HG02938 (cell line): Measurements from ENCODE around the gene EFNA4.

Experiments used
- ATAC-seq: cut with Tn5 transposase; IDR thresholded peaks from one replicate; pipeline ENCODE4 v1.9.1; 2021; ENCODE audit warnings: mild to moderate bottlenecking, moderate library complexity; ENCODE audit not compliant: unreplicated experiment

The EFNA4 gene

DNA sequence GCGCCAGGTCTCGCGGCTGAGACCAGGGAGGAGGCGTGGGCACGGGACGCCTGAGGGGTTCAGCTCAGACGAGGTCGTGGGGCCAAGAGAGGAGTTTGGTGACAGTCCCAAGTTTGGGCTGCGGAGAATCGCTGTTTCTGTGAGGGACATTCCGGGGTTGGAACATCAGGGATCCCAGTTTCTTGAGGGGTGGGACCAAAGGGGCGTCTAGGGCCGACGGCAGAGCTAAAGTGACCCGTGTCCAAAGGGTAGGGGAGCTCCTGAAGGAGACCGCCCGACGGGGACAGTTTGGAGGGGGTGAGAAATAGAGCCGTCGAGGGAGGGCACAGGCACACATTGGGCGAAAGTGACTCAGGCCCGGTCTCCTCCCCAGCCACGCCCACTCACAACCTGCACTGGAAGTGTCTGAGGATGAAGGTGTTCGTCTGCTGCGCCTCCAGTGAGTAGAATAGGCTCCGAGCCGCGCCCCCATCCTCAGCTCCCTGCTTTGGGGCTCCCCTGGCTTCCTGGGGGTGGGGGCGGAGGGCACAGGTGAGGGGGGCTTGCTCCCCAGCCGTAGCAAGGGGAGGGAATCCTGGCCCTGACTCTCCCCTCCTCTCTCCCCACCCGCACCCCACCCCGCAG lies 22.1 kb downstream of the EFNA4 start:
- no peak for ATAC-seq

DNA sequence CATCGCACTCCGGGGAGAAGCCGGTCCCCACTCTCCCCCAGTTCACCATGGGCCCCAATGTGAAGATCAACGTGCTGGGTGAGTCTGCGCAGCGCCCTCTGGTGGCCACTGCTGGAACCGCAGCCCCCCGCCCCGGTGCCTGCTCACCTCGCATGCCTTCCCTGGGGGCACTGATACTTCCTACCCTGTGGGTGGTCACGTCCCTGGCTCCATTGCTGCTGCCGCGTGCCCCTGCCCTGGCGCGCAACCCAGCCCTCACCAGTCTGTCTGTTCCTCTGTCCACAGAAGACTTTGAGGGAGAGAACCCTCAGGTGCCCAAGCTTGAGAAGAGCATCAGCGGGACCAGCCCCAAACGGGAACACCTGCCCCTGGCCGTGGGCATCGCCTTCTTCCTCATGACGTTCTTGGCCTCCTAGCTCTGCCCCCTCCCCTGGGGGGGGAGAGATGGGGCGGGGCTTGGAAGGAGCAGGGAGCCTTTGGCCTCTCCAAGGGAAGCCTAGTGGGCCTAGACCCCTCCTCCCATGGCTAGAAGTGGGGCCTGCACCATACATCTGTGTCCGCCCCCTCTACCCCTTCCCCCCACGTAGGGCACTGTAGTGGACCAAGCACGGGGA lies 22.7 kb downstream of the EFNA4 start:
- no peak for ATAC-seq

- no peak for ATAC-seq
Measured at GRCh38 chr1:155086856-155087535, 23.5 kb downstream of the EFNA4 start.

- no peak for ATAC-seq
Measured at GRCh38 chr1:155091071-155092051, 27.8 kb downstream of the EFNA4 start.

- no peak for ATAC-seq
Measured at GRCh38 chr1:155092131-155092530, 28.6 kb downstream of the EFNA4 start.

DNA sequence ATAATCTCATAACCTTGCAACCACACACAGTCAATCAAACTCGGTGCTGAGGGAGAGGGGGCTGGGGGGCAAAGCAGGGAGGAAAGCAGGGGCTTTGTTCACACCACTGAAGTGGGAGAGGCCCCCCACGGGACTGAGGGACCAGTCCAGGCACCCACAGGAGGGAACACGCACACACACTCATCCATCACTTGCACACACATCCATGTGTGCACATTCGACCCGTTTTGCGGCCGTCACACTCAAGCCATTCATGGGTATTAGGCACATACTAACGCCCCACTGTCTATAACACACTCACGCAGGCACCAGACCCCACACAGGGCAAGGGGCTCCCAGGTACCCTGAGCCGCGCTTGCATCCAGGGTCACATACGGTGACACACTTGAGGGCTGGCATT lies 29.1 kb downstream of the EFNA4 start:
- ATAC-seq = no peak

DNA sequence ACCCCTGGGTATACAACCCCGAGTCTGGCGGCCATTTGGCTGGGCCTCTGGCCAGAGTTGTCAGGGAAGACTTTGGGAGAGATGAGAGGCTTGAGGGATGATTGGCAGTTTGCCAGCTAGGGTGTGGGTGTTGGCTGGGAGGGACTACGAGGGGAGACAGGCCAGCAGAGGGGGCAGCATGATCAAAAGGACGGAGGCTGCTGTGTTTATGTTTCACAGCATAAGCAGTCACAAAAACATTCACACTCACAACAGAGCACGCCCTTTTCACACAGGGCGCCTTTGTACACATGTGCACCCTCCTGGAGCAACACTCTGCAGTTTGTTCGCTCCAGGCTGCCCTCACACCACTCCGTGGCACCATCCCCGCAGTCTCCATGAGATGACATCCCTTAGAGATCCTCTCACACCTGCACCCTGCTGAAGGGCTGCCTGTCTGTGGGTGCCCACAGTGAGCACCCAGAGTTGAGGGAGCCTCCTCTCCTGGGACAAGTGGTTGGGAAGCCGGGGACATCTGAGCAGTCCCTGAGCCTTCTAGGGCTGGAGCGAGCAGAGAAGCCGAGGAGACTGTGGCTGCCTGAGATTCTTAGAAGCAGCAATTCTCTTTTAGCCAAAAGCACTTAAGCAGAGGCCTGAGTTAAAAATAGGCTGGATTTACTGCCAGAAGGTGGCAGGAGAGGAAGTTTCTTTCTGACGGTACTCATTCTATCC lies 30.5 kb downstream of the EFNA4 start:
- ATAC-seq = no peak

DNA sequence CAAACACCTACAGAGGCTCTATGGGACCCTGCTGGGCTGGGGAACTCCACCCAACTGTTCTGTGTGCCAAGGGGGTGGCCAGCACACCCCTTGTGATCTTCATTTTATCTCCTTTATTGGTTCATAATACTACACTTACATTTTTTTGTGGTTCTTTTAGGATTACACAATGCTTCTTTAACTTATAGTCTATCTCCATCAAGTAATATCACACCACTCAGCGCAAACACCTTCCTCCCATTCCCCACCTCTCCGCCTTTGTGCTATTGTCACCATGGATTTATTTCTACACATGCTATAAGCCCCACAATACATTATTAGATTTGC lies 31.0 kb downstream of the EFNA4 start:
- no peak for ATAC-seq

- no peak for ATAC-seq
Measured at GRCh38 chr1:155099331-155099730, 35.8 kb downstream of the EFNA4 start.

DNA sequence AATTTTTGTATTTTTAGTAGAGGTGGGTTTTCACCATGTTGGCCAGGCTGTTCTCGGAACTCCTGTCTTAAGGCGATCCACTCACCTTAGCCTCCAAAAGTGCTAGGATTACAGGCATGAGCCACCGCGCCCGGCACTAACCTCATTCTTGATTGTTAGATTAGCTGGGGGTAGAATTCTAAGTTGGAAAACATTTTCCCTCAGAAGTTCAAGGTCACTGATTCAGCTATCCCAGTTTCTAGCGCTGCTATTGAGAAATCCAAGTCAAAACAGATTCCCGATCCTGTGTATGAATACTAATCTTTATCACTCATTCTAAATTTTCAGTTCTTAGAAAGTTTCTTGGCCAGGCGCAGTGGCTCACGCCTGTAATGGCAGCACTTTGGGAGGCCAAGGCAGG lies 39.8 kb downstream of the EFNA4 start:
- no peak for ATAC-seq

GRCh38 chr1:155104605-155105534 lies 41.3 kb downstream of the EFNA4 start:
- no peak for ATAC-seq

GRCh38 chr1:155105604-155106011 lies 42.1 kb downstream of the EFNA4 start:
- no peak for ATAC-seq

- ATAC-seq = no peak
Measured at GRCh38 chr1:155106862-155107261, 43.3 kb downstream of the EFNA4 start.

DNA sequence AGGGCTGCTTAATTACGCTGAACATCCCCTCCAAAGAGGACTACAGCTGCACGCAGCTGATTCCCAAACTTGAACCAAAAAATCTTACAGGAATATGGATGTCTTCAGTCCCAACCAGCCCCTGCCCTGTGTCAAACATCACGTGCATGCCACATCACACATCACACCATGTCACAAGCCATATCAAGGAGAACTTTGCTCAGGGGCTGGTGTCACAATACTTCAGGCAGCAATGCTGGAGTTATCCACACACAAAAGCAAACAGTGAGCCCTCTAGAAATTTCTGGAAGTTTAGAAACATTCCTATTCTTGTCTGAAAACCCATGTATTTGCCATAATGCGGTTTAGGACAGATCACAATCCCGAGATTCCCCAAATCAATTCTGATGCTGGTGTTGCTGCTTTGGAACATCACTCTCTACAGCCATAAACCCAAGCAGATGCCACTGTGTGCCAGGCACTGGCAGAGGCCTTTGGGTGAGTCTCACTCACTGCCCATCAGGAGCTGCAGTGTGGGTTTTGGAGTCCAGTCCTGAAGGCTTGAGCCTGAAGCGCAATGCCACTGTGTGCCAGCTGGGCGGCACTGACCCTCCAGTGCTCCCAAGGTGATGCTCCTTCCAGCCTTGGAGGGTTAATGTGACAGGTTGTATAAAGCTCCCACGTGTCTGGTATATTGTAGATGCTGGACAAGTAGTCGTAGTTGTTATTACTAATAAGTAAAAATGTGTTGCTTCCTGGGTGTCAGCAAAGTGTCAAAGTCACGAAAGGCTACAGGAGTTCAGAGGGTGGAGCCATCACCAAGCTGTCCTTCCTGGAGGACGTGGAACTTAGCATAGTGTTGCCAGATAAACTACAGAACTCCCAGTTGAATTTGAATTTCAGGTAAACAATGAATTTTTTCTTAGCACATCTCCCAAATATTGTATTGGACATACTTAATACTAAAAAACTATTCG lies 44.0 kb downstream of the EFNA4 start:
- no peak for ATAC-seq

- no peak for ATAC-seq
Measured at GRCh38 chr1:155108296-155108695, 44.8 kb downstream of the EFNA4 start.

GRCh38 chr1:155110381-155110780 lies 46.8 kb downstream of the EFNA4 start:
- ATAC-seq = no peak

DNA sequence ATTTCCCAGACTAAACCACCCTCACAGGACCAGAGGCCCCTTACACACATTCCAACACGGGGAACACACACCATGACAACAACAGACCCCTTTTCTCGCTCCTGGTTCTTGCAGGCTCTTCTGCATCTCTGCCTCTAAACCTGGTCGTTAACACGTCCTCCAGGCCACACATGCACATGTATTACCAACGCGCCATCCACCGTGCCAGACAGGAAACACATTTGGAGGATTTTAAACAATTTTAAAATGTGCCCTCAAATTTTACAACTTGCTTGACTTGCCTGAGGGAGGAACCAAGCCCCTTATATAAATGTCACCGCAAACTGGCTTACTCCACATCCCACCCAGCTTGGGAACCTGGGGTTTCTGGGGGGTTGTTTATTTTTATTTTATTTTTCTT lies 47.3 kb downstream of the EFNA4 start:
- ATAC-seq = no peak

GRCh38 chr1:155113450-155113980 lies 50.0 kb downstream of the EFNA4 start:
- no peak for ATAC-seq
